WERI-Rb-1 (cell line): ENCODE results near the gene ING5.
"Not testable (repeated sequence)": the region's sequence is repeated elsewhere in the genome, so short reads cannot be mapped to it uniquely, and the experiment has no call there.

Experiments used
- DNase-seq: peaks from one replicate; pipeline ENCODE4 v3.0.0-alpha.2; 2020
- H3K27ac ChIP-seq: fragments of 250-450 bp; sonication (Bioruptor Pico); 2 replicates; pipeline ENCODE4 v1.5.1; 2020; ENCODE audit warnings: mild to moderate bottlenecking, moderate library complexity
- H3K27me3 ChIP-seq: fragments of 250-450 bp; sonication (Bioruptor Pico); 2 replicates; pipeline ENCODE4 v1.5.1; 2021; ENCODE audit warnings: mild to moderate bottlenecking, low read depth, moderate library complexity; ENCODE audit not compliant: insufficient read depth, severe bottlenecking
- H3K36me3 ChIP-seq: fragments of 250-450 bp; sonication (Bioruptor Pico); 2 replicates; pipeline ENCODE4 v1.5.1; 2020; ENCODE audit warnings: mild to moderate bottlenecking, moderate library complexity
- H3K4me3 ChIP-seq: 2 replicates; pipeline ENCODE4 v1.5.1; 2011; ENCODE audit warnings: low read depth, mild to moderate bottlenecking, control low read depth, low read length
- H3K9me3 ChIP-seq: fragments of 250-450 bp; sonication (Bioruptor Pico); 2 replicates; pipeline ENCODE4 v1.5.1; 2021; ENCODE audit warnings: mild to moderate bottlenecking, moderate library complexity; ENCODE audit not compliant: severe bottlenecking
- TF ChIP-seq, protein P1 (sequence below): IDR thresholded peaks from 2 replicates; pipeline ENCODE4 v1.5.1; 2011; ENCODE audit warnings: low read depth, mild to moderate bottlenecking, control low read depth, inconsistent platforms, low read length

Gene ING5

GRCh38 chr2:241739651-241740050, 37.8 kb downstream of the ING5 start:
- Histone ChIP-seq H3K27ac (no peak overlapping the region), H3K27me3 (no peaks in the 10 kb centered on the region), H3K4me3 (no peak overlapping the region), H3K36me3 (peaks cover 9% of the 10 kb centered on the region), H3K9me3 (no peaks in the 10 kb centered on the region)
- no peak for DNase-seq
- TF ChIP-seq, protein P1, sequence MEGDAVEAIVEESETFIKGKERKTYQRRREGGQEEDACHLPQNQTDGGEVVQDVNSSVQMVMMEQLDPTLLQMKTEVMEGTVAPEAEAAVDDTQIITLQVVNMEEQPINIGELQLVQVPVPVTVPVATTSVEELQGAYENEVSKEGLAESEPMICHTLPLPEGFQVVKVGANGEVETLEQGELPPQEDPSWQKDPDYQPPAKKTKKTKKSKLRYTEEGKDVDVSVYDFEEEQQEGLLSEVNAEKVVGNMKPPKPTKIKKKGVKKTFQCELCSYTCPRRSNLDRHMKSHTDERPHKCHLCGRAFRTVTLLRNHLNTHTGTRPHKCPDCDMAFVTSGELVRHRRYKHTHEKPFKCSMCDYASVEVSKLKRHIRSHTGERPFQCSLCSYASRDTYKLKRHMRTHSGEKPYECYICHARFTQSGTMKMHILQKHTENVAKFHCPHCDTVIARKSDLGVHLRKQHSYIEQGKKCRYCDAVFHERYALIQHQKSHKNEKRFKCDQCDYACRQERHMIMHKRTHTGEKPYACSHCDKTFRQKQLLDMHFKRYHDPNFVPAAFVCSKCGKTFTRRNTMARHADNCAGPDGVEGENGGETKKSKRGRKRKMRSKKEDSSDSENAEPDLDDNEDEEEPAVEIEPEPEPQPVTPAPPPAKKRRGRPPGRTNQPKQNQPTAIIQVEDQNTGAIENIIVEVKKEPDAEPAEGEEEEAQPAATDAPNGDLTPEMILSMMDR, result no peak

DNA sequence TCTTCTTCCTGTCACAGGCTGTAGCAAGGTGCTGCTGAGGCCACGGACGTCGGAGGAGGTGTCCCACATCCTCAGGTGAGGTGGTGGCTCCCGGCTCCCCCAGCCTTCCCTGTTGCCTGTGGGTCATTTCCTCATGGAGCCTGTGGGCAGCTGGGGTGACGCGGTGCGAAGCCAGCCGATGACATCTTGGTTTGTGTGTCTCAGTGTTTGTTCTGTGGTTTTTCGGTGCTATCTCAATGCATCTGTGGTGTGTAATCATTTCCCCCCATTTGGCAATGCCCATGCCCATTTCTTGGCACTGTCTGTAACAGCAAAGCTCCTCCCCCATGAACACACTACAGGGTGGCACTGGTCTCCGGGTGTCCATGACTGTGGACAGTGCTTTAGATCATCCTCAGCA, 39.2 kb downstream of the ING5 start:
- TF ChIP-seq, protein P1, result no peak
- Histone ChIP-seq H3K4me3 (no peak overlapping the region), H3K9me3 (peaks cover 2% of the 10 kb centered on the region), H3K27me3 (no peaks in the 10 kb centered on the region), H3K36me3 (peaks cover 21% of the 10 kb centered on the region), H3K27ac (no peak overlapping the region)
- DNase-seq, result no peak

GRCh38 chr2:241742320-241742939, 40.6 kb downstream of the ING5 start:
- DNase-seq, result no peak
- Histone ChIP-seq H3K27me3 (no peaks in the 10 kb centered on the region), H3K9me3 (peaks cover 6% of the 10 kb centered on the region), H3K4me3 (no peak overlapping the region), H3K27ac (no peak overlapping the region), H3K36me3 (peaks cover 26% of the 10 kb centered on the region)
- TF ChIP-seq, protein P1, result no peak

DNA sequence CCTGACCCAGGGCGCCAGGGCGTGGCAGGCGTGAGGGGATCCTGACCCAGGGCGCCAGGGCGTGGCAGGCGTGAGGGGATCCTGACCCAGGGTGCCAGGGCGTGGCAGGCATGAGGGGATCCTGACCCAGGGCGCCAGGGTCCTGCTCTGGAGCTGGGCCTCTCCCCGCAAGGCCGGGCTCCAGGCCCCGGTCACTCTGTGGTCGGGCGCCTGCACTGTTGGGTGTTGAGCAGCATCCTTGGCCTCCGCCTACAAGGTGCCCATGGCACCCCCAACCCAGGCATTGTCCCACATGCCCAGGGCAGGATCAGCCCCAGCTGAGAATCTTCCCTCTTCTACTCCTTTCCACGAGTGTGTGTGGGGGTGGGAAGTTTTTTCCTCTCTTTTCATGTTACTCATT, 41.2 kb downstream of the ING5 start:
- not testable (repeated sequence) for H3K4me3 ChIP-seq, H3K9me3 ChIP-seq, H3K27me3 ChIP-seq, H3K27ac ChIP-seq, DNase-seq
- H3K36me3 ChIP-seq, result peaks cover 30% of the 10 kb centered on the region

GRCh38 chr2:241743620-241744019, 41.8 kb downstream of the ING5 start:
- Histone ChIP-seq H3K9me3 (peaks cover 6% of the 10 kb centered on the region), H3K36me3 (peaks cover 30% of the 10 kb centered on the region), H3K27me3 (no peaks in the 10 kb centered on the region), H3K27ac (no peak overlapping the region), H3K4me3 (no peak overlapping the region)
- no peak for DNase-seq
- TF ChIP-seq, protein P1, result no peak

GRCh38 chr2:241744028-241744754, 42.4 kb downstream of the ING5 start:
- H3K9me3 ChIP-seq, result peaks cover 6% of the 10 kb centered on the region
- no peaks in the 10 kb centered on the region for H3K27me3 ChIP-seq
- H3K27ac ChIP-seq, result no peak overlapping the region
- peaks cover 33% of the 10 kb centered on the region for H3K36me3 ChIP-seq
- TF ChIP-seq, protein P1, result no peak
- DNase-seq, result no peak
- no peak overlapping the region for H3K4me3 ChIP-seq
